Measurements from ENCODE around the gene SERGEF. TPM values are rescaled to one million over a fixed set of nuclear protein-coding genes. Genes with fewer than 3 reads are reported as not detected.

SERGEF gene
- polyA plus RNA-seq, 1 of the 3 experiments (the other 2 are of a cell fraction) = 23.1 TPM

DNA sequence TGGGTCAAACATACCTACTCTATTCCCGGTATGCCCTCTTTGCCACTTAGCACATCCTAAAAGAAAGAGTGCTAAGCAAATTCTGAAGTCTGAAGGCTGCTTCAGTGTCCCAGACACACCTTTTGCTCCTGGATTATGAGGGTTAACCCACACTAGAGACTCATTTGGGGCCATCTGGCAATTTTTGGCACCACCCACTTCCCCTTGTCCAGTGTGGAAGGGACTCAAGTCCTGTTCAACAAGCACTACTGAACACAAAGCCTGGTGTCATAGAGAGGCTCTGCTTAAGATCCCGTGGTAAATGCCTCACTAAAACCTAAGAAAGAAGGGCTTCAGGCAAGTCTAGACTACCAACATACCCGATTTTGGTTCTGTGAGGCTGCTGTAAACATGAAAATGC lies 85.8 kb downstream of the SERGEF start (continued):
- TF ChIP-seq, protein P1, sequence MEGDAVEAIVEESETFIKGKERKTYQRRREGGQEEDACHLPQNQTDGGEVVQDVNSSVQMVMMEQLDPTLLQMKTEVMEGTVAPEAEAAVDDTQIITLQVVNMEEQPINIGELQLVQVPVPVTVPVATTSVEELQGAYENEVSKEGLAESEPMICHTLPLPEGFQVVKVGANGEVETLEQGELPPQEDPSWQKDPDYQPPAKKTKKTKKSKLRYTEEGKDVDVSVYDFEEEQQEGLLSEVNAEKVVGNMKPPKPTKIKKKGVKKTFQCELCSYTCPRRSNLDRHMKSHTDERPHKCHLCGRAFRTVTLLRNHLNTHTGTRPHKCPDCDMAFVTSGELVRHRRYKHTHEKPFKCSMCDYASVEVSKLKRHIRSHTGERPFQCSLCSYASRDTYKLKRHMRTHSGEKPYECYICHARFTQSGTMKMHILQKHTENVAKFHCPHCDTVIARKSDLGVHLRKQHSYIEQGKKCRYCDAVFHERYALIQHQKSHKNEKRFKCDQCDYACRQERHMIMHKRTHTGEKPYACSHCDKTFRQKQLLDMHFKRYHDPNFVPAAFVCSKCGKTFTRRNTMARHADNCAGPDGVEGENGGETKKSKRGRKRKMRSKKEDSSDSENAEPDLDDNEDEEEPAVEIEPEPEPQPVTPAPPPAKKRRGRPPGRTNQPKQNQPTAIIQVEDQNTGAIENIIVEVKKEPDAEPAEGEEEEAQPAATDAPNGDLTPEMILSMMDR (IDR thresholded peaks at IDR 0.05) = no peak
- no peak for TF ChIP-seq JUND (IDR thresholded peaks at IDR 0.05)
- no peak for TF ChIP-seq SMC3 (IDR thresholded peaks at IDR 0.05; ENCODE audit: low read depth, low read length)
- no peak for TF ChIP-seq RCOR1 (IDR thresholded peaks at IDR 0.05; ENCODE audit: low read length)
- TF ChIP-seq, protein P2, sequence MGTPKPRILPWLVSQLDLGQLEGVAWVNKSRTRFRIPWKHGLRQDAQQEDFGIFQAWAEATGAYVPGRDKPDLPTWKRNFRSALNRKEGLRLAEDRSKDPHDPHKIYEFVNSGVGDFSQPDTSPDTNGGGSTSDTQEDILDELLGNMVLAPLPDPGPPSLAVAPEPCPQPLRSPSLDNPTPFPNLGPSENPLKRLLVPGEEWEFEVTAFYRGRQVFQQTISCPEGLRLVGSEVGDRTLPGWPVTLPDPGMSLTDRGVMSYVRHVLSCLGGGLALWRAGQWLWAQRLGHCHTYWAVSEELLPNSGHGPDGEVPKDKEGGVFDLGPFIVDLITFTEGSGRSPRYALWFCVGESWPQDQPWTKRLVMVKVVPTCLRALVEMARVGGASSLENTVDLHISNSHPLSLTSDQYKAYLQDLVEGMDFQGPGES (IDR thresholded peaks at IDR 0.05; ENCODE audit: low read depth, low read length) = no peak
- TF ChIP-seq, protein P3, sequence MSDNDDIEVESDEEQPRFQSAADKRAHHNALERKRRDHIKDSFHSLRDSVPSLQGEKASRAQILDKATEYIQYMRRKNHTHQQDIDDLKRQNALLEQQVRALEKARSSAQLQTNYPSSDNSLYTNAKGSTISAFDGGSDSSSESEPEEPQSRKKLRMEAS (IDR thresholded peaks at IDR 0.05; ENCODE audit: low read depth) = no peak
- no peak for TF ChIP-seq GATA2 (CRISPR knock-in tag; IDR thresholded peaks at IDR 0.05)

DNA sequence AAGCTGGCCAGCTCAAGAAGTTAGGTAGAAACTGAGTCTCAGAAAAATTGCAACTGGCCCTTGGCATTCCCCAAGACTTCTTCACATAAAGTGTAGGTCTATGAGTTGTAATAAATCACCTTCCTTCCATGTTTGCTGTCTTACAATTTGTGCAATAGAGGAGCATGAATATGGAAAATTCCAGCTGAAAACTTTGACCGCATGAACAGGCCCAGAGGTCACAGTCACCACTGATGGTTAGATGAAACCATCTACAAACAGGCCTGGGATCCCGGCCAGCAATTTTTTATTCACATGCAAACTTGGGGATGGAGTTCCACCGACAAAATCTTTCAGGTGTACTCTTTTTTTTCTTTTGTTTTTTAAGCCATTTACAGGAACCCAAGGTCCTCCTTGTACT lies 88.1 kb downstream of the SERGEF start:
- ChIA-PET CTCF (no interaction called here), POLR2A (no interaction called here)
- H3K36me3 ChIP-seq (replicated peaks in 1 of 2; ENCODE audit: control insufficient read depth in 1 of 2, insufficient read depth in 2 of 2, low read length in 1 of 2) = no peaks in the 10 kb centered on the region
- H3K4me1 ChIP-seq (ENCODE audit: control insufficient read depth in 1 of 2, insufficient read depth in 2 of 2, low read depth in 1 of 2, low read length in 1 of 2) = peaks cover 0 to 8% of the 10 kb centered on the region in 2 experiments; a peak in 3 of 4 replicates
- H3K9me2 ChIP-seq = no peaks in the 10 kb centered on the region
- H4K20me1 ChIP-seq (ENCODE audit: insufficient read depth) = no peaks in the 10 kb centered on the region
- H3K4me2 ChIP-seq = no peak overlapping the region
- no peak overlapping the region for H3K9ac ChIP-seq
- 89% methylated on average over 3 of the region's 3 CpGs for WGBS (ENCODE audit: low lambda C conversion rate)
- no peak overlapping the region for H2AFZ ChIP-seq (ENCODE audit: low read depth)
- H3K4me3 ChIP-seq (ENCODE audit: low read depth in 2 of 2, low read length in 1 of 2) = no peak overlapping the region
- no peaks in the 10 kb centered on the region for H3K9me3 ChIP-seq
- DNase-seq = no peak
- no peak overlapping the region for H3K27ac ChIP-seq (ENCODE audit: low read depth in 2 of 2, low read length in 1 of 2)
- TF ChIP-seq RCOR1 (IDR thresholded peaks at IDR 0.05; ENCODE audit: low read length) = no peak
- TF ChIP-seq, protein P4, sequence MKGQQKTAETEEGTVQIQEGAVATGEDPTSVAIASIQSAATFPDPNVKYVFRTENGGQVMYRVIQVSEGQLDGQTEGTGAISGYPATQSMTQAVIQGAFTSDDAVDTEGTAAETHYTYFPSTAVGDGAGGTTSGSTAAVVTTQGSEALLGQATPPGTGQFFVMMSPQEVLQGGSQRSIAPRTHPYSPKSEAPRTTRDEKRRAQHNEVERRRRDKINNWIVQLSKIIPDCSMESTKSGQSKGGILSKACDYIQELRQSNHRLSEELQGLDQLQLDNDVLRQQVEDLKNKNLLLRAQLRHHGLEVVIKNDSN (IDR thresholded peaks at IDR 0.05; ENCODE audit: borderline replicate concordance, low read depth) = no peak
- TF ChIP-seq, protein P5, sequence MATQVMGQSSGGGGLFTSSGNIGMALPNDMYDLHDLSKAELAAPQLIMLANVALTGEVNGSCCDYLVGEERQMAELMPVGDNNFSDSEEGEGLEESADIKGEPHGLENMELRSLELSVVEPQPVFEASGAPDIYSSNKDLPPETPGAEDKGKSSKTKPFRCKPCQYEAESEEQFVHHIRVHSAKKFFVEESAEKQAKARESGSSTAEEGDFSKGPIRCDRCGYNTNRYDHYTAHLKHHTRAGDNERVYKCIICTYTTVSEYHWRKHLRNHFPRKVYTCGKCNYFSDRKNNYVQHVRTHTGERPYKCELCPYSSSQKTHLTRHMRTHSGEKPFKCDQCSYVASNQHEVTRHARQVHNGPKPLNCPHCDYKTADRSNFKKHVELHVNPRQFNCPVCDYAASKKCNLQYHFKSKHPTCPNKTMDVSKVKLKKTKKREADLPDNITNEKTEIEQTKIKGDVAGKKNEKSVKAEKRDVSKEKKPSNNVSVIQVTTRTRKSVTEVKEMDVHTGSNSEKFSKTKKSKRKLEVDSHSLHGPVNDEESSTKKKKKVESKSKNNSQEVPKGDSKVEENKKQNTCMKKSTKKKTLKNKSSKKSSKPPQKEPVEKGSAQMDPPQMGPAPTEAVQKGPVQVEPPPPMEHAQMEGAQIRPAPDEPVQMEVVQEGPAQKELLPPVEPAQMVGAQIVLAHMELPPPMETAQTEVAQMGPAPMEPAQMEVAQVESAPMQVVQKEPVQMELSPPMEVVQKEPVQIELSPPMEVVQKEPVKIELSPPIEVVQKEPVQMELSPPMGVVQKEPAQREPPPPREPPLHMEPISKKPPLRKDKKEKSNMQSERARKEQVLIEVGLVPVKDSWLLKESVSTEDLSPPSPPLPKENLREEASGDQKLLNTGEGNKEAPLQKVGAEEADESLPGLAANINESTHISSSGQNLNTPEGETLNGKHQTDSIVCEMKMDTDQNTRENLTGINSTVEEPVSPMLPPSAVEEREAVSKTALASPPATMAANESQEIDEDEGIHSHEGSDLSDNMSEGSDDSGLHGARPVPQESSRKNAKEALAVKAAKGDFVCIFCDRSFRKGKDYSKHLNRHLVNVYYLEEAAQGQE (IDR thresholded peaks at IDR 0.05; ENCODE audit: low read depth, low read length) = no peak
- TF ChIP-seq, protein P2 (IDR thresholded peaks at IDR 0.05; ENCODE audit: low read depth, low read length) = no peak
- no peaks in the 10 kb centered on the region for H3F3A ChIP-seq (replicated peaks; ENCODE audit: insufficient read depth)
- no peaks in the 10 kb centered on the region for H3K79me2 ChIP-seq (ENCODE audit: insufficient read depth)
- no peaks in the 10 kb centered on the region for H3K27me3 ChIP-seq (ENCODE audit: insufficient read depth)

Measured in SK-N-SH (cell line).